Keratinocyte (primary cell): Measurements from ENCODE around the gene PCAT6.
"Not testable (repeated sequence)": the region's sequence is repeated elsewhere in the genome, so short reads cannot be mapped to it uniquely, and the experiment has no call there.

Source experiments
- EZH2 ChIP-seq: IDR thresholded peaks from one replicate; pipeline ENCODE4 v1.6.1; 2012; ENCODE audit warnings: inconsistent platforms, mild to moderate bottlenecking, low read length, moderate library complexity
- TF ChIP-seq, protein P1 (sequence below), 3 experiments: IDR thresholded peaks in 1 of 3; conservative IDR thresholded peaks in 1 of 3; optimal IDR thresholded peaks in 1 of 3; 2 replicates in 2 of 3; 3 replicates in 1 of 3; pipeline versions ENCODE3 to v1.5.1; 2011; ENCODE audit warnings: low read length in 3 of 3, mild to moderate bottlenecking in 3 of 3, moderate library complexity in 2 of 3, control low read depth in 1 of 3, inconsistent platforms in 1 of 3; ENCODE audit not compliant: insufficient read depth in 2 of 3; ENCODE audit errors: extremely low read depth in 1 of 3

DNA sequence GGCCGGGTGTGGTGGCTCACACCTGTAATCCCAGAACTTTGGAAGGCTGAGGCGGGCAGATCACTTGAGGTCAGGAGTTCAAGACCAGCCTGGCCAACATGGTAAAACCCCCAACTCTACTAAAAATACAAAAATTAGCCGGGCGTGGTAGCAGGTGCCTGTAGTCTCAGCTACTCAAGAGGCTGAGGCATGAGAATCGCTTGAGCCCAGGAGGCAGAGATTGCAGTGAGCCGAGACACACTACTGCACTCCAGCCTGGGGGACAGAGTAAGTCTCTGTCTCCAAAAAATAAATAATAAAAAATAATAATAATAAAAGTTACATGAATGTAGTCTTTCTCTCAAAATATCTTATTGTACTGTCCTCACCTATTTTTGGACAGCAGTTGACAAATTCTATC, 15.8 kb upstream of the PCAT6 start:
- TF ChIP-seq, protein P1, sequence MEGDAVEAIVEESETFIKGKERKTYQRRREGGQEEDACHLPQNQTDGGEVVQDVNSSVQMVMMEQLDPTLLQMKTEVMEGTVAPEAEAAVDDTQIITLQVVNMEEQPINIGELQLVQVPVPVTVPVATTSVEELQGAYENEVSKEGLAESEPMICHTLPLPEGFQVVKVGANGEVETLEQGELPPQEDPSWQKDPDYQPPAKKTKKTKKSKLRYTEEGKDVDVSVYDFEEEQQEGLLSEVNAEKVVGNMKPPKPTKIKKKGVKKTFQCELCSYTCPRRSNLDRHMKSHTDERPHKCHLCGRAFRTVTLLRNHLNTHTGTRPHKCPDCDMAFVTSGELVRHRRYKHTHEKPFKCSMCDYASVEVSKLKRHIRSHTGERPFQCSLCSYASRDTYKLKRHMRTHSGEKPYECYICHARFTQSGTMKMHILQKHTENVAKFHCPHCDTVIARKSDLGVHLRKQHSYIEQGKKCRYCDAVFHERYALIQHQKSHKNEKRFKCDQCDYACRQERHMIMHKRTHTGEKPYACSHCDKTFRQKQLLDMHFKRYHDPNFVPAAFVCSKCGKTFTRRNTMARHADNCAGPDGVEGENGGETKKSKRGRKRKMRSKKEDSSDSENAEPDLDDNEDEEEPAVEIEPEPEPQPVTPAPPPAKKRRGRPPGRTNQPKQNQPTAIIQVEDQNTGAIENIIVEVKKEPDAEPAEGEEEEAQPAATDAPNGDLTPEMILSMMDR (optimal IDR thresholded peaks at IDR 0.05 in 1 of 3, IDR thresholded peaks at IDR 0.05 in 1 of 3, conservative IDR thresholded peaks at IDR 0.05 in 1 of 3; ENCODE audit: extremely low read depth in 1 of 3, insufficient read depth in 2 of 3, low read length in 3 of 3) = not testable (repeated sequence)
- not testable (repeated sequence) for TF ChIP-seq EZH2
